Heart right ventricle (tissue), 16 donors: ENCODE data around the gene CCT6B. TPM values are rescaled to one million over a fixed set of nuclear protein-coding genes. Genes with fewer than 3 reads are reported as not detected.

Source experiments
- ATAC-seq, 8 donors: fragments of 200-7000 bp; cut with Tn5 transposase; one replicate each; pipeline ENCODE4 v1.9.1; 2020; ENCODE audit warnings: mild to moderate bottlenecking in 8 of 8, moderate library complexity in 8 of 8, moderate number of reproducible peaks in 1 of 8
- DNase-seq, 2 donors: peaks; one replicate each; pipeline ENCODE4 v3.0.0-alpha.2; 2020
- H3K27ac ChIP-seq, 10 donors: fragments of 200-600 bp; sonication (generic) in 2 of 10; one replicate each; pipeline versions ENCODE4 v1.5.0 to v1.8.0; 2020 to 2022; ENCODE audit warnings: mild to moderate bottlenecking in 3 of 10
- H3K27me3 ChIP-seq, 7 donors: fragments of 200-600 bp; one replicate each; pipeline ENCODE4 v1.8.0; 2021 to 2022; ENCODE audit warnings: mild to moderate bottlenecking in 2 of 7
- H3K36me3 ChIP-seq, 9 donors: fragments of 200-600 bp; sonication (generic) in 1 of 9; one replicate each; pipeline versions ENCODE4 v1.5.0 to v1.8.0; 2020 to 2022; ENCODE audit warnings: mild to moderate bottlenecking in 2 of 9
- H3K4me1 ChIP-seq, 9 donors: fragments of 200-600 bp; sonication (generic) in 1 of 9; one replicate each; pipeline versions ENCODE4 v1.5.0 to v1.8.0; 2020 to 2022; ENCODE audit warnings: mild to moderate bottlenecking in 4 of 9
- H3K4me3 ChIP-seq, 10 donors: fragments of 200-600 bp; sonication (generic) in 2 of 10; one replicate each; pipeline versions ENCODE4 v1.5.0 to v1.8.0; 2020 to 2022; ENCODE audit warnings: mild to moderate bottlenecking in 7 of 10, moderate library complexity in 2 of 10
- H3K9me3 ChIP-seq, 11 donors: fragments of 200-600 bp in 10 of 11; sonication (generic) in 2 of 11; one replicate each; pipeline versions ENCODE4 v1.5.0 to v1.8.0; 2013 to 2022; ENCODE audit warnings: mild to moderate bottlenecking in 2 of 11, control low read depth in 1 of 11, moderate library complexity in 1 of 11
- CTCF ChIP-seq, 9 donors: fragments of 200-600 bp; sonication (generic) in 2 of 9; IDR thresholded peaks; one replicate each; pipeline versions ENCODE4 v1.5.0 to v1.8.0; 2021 to 2022; ENCODE audit warnings: antibody characterized with exemption in 9 of 9, mild to moderate bottlenecking in 5 of 9, moderate library complexity in 1 of 9
- WGBS, 2 donors: extraction: QIAGEN DNeasy Blood & Tissue Kit; methylation state at CpG; one replicate each; pipeline ENCODE4 v1.1.7; 2013; ENCODE audit warnings: inconsistent platforms in 1 of 2; 5-methylcytosine and 5-hydroxymethylcytosine counted together
- intact Hi-C, 10 donors: fragments of 100-400 bp; cut with DNase I; formaldehyde crosslinking; loops; one replicate each; pipeline versions ENCODE4 v1.11.1 to v1.14.2; 2022
- polyA plus RNA-seq, 2 donors: library from polyadenylated mRNA; stranded (reverse); fragments of 200-250 nt; gene quantifications; one replicate each; pipeline ENCODE4 v1.2.3, GENCODE V29; 2013
- total RNA-seq, 10 donors: library from RNA; stranded (reverse); fragmentation: NEBNext Ultra II Directional in 3 of 10; extraction: Animal tissue kit (Norgen Biotek cat#: 25700) in 3 of 10; gene quantifications; one replicate each; pipeline versions ENCODE4 v1.2.1 to v1.2.4, GENCODE V29; 2021 to 2023
- donor health status: Arrhythmogenic right ventricular cardiomyopathy.
- donor health status: ischemic (EF 13 %, LVEDD 7.1; RV severe dilation, severe dysfunction).
- donor health status: healthy with polysubstance abuse.
- donor health status: DM: no; HTN: yes; CAD: no.
- donor health status: DM: no; HTN: no; CAD: no.
- donor health status: ischemic (EF 25% LVEDD 6.9; RV normal size, moderate dysfunction).
- donor health status: ischemic (EF 25% LVEDD 5.7; RV mildly dilated, moderate dysfunction).
- donor health status: healthy.
- donor health status: DM: yes; HTN: yes; CAD: no.
- donor health status: Ischemic cardiomyopathy.
- donor health status: ischemic (EF 35%, LVEDD 5.7; RV mildly dilated, moderate dysfunction).
- donor health status: nonischemic (EF 11% LVEDD 7.7; RV severe dilation, severe dysfunction).
- donor health status: DM: yes; HTN: yes; CAD: no.
- donor health status: PGD.
- donor health status: ischemic (EF 29% LVEDD 5.4; RV normal size, mild dysfunction).
- donor health status: nonischemic (EF 23%, LVEDD 6.1; RV moderate dilation, normal function).

Gene CCT6B
- total and polyA plus RNA-seq, 12 donors: 0.67 to 2.8 (median 1.6) TPM

DNA sequence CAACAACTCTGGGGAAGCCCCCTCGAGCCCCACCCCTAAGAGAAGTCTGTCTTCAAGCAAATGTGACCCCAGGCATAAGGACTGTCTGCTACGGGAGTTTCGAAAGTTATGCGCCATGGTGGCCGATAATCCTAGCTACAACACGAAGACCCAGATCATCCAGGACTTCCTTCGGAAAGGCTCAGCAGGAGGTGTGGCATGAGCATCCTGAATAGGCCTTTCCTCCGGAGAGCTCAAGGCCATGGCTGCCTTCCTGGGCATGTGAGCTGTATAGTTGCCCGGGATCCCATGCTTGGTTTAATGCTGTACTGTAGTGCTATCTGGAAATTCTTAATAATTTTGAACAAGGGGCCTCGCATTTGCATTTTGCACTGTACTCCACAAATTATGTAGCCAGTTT lies 28.2 kb upstream of the CCT6B start:
- H3K27ac ChIP-seq: no peak overlapping the region
- H3K27me3 ChIP-seq: no peaks in the 10 kb centered on the region
- TF ChIP-seq CTCF (IDR thresholded peaks at IDR 0.05): no peak
- ATAC-seq (no peak), DNase-seq (no peak)
- peaks cover 0 to 95% (median 58%) of the 10 kb centered on the region in 9 donors for H3K36me3 ChIP-seq
- 88 to 94% methylated on average over 10 of the region's 10 CpGs for WGBS, 2 donors
- H3K9me3 ChIP-seq: no peaks in the 10 kb centered on the region
- peaks cover 0 to 7% (median 0%) of the 10 kb centered on the region in 9 donors for H3K4me1 ChIP-seq
- no peak overlapping the region for H3K4me3 ChIP-seq
- intact Hi-C loops: no loop called here

GRCh38 chr17:34988644-34989043 lies 27.4 kb upstream of the CCT6B start:
- H3K9me3 ChIP-seq: no peaks in the 10 kb centered on the region
- no peak for TF ChIP-seq CTCF (IDR thresholded peaks at IDR 0.05)
- DNase-seq (no peak), ATAC-seq (no peak)
- H3K36me3 ChIP-seq: peaks cover 0 to 95% (median 51%) of the 10 kb centered on the region in 9 donors
- H3K27me3 ChIP-seq: no peaks in the 10 kb centered on the region
- no peak overlapping the region for H3K4me3 ChIP-seq
- intact Hi-C loops: no loop called here
- H3K27ac ChIP-seq: no peak overlapping the region
- H3K4me1 ChIP-seq: peaks cover 0 to 7% (median 2%) of the 10 kb centered on the region in 9 donors
- WGBS, 2 donors: 80 to 82% methylated on average over 2 of the region's 2 CpGs

- Histone ChIP-seq H3K9me3 (no peaks in the 10 kb centered on the region), H3K27me3 (no peaks in the 10 kb centered on the region), H3K36me3 (peaks cover 0 to 88% (median 44%) of the 10 kb centered on the region in 9 donors), H3K27ac (no peak overlapping the region), H3K4me1 (peaks cover 0 to 15% (median 8%) of the 10 kb centered on the region in 9 donors), H3K4me3 (no peak overlapping the region)
- ATAC-seq: no peak
- intact Hi-C loops: no loop called here
- DNase-seq: no peak
- WGBS, 2 donors: 89 to 96% methylated on average over 2 of the region's 2 CpGs
- TF ChIP-seq CTCF (IDR thresholded peaks at IDR 0.05): no peak
Observed at GRCh38 chr17:34987232-34987631, 26.0 kb upstream of the CCT6B start.

DNA sequence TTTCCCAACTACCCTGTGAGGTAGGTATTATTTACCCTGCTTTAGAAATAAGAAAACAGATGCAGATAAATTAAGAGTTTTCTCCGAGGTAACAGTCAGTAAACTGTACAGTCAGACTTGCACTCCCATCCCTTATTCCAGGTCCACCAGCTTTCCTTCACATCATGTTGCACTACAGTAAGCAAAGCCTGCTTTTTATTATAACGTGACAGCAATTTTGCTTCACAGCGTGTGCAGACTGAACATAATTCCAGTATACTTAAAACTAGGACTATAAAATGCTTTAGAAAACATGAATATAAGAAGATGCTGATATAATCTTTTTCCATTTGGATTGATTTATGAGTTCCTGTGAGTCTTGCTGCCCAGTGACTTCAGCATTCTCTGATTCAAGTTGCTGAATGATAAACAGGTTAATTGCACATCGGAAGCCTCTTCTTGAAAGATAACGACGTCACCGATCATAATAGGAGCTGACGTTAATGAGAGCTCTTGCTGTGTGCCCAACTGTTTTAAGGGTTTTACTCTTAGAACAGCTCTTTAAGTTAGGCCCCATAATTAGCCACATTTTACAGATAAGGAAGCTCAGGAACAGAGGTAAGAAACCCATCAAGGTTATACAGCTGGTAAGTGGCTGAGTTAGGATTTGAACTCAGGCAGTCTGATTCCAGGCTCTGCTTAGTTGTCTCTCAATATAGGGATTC lies 20.4 kb upstream of the CCT6B start:
- Histone ChIP-seq H3K9me3 (no peaks in the 10 kb centered on the region), H3K4me3 (peak overlapping the region; percentile 94 to 99 (median 96)), H3K36me3 (peaks cover 0 to 35% (median 10%) of the 10 kb centered on the region in 9 donors), H3K4me1 (peaks cover 0 to 33% (median 25%) of the 10 kb centered on the region in 9 donors), H3K27ac (peak overlapping the region in 9 of 10 donors; percentile 99 to 100 (median 99)), H3K27me3 (no peaks in the 10 kb centered on the region)
- intact Hi-C loops: loop anchor here in 3 of 10 donors (2.0 to 5.0 kb wide), 2 partner anchors 21 to 106 kb away; partner anchors contain the start of genes CCT6B (in 1 of the 3) and ZNF830 (in 1 of the 3)
- 18 to 21% methylated on average over 8 of the region's 8 CpGs for WGBS, 2 donors
- no peak for ATAC-seq
- DNase-seq: no peak
- TF ChIP-seq CTCF (IDR thresholded peaks at IDR 0.05): no peak
